ENCODE measurements around the gene MAP3K4.
A peak's percentile ranks its signal among the peaks of the same experiment; 100 is the strongest.

MAP3K4 gene

DNA sequence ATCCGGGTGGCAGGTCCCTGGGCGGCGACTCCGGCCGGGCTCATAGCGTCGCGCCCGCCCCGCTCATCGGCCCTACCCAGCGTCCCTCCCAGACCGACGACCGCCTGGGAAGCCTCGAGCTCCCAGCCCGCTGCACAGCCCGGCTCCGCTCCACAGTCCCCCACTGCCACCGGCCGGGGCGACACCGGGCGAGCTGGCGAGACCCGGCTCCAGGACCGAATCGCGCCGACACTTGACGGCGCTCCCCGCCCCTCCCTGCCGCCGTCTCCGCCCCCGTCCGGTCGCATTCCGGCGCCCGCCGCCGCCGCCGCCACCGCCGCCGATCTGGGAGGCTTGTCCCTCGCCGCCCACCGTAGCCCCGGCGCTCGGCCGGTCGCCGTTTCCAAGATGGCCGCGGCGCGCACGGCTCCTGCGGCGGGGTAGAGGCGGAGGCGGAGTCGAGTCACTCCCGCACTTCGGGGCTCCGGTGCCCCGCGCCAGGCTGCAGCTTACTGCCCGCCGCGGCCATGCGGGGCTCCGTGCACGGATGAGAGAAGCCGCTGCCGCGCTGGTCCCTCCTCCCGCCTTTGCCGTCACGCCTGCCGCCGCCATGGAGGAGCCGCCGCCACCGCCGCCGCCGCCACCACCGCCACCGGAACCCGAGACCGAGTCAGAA lies at the start of gene MAP3K4:
Gene MAP3K4 (plus strand): TSS at position 364 of the 655 bp plus-strand sequence. CDS start 163 bp downstream, at position 527.
- DNase-seq (ENCODE audit: low read depth) = peak; percentile 62

DNA sequence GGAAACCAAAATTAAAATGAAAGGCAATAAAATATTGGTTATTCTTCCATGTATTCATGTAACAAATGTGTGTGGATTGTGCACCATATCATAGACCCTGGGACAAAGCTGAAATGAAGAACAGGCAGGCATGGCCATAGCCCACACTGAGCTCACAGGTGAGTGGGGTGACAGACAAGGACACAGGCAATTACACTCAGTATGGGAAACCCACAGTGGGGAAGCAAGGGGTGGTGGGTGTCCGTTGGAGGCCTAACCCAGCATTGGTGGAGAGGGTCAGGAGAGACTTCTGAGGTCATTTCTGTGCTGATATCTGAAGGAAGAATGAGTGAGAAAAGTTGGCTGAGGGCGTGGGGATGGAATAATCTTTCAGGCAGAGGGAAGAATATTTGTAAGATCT lies 47.6 kb upstream of the MAP3K4 start:
- no peak for DNase-seq (ENCODE audit: low read depth)

DNA sequence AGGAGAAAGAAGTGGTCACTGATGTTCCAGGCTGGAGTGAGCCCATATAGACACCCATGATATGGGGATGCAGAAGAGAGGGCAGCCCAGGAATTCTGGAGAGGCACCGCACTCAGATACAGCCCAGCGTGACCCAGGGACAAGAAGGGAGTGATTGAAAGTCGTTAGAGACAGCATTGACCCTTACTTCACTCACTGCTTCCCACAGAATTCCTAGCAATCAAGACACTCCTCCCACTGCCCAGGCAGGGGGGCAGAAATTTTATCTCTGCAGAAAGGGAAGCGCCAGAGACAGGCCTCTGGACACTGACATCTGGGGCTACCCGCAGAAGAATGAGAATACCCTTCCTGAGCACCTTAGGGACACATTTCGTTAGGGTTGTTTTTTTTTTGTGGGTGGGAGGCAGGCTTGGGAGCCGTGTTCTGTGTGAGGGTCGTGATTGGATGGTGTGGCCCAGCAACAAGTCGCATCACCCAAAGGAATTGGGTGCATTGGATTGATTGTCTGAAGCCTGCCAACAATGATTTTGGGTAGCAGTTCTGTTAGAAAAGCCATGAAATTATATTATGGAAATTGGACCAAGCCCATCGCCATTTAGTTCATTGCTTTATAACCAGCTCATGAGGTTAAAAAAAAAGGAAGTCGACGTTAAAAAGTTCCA lies 45.9 kb upstream of the MAP3K4 start:
- no peak for DNase-seq (ENCODE audit: low read depth)

DNA sequence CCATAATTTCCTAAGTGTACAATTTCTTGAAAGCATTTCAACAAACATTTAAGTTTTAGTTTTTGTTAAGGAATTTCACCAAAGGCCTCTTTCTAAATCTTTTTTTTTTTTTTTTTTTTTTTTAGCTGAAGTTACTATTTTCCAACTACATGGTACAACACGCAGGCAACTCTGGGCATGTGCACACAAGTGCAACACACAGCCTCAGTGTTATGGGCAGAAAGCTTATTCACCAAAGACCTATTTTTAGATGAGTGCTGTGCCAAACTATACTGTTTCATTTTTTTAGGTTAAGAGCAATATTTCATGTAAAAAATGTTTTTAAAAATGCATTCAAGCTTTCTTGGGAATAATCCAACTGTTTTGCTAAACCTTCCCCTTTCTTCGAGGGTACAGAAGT lies 42.0 kb upstream of the MAP3K4 start:
- no peak for DNase-seq (ENCODE audit: low read depth)

DNA sequence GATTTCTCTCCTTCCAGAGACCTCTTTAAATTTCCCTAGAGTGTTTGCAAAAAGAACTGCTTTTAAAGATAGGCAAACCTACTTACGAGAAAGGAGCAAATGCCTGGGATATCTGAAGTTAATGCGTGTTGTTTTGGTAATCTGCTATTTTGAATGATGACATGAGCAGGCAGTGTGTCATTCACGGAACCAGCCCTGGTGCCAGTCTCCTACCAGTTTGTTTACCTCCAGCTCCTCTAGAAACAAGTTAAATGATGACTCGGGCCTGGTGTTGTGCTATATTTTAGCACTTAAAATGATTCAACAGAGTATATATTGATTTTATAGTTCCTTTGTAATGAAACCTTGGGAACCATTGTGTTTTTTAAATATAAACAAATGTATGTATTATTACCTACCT lies 41.1 kb upstream of the MAP3K4 start:
- no peak for DNase-seq (ENCODE audit: low read depth)

DNA sequence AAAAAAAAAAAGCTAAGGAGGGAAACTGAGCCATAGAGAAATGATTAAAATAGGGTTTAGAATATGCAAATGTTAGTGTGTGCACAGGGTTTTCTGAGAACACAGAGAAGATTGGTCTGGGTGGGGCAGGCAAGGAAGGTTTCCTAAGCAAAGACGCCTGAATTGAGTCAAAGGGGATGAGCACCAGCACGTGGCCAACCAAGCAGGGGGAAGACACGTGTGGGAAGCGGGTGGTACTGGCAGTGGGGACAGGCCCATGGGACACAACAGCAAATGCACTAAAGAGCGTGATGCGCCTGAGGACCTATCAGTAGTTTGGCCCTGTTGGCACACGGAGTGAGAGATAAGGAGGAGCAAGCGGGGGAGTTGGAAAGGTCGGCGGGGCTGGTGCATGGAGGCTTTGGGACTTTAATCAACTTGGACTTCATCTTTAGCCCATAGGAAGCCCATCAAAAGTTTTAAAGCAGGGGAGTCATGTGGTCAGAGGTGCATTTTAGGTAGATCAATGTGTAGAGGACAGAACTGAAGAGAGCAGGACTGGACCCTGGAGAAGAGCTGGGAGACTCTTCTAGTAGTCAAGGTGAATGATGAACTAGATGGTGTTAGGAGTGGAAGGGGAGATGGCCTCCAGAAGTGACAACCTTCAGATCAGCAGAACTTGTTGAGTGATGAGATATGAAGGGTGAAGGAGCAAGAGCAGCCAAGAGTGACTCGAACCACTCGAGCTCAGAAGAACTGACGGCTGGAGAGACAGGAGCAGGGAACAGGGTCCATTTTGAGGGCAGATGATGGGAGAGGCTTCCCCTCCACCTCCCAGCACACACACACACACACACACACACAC lies 40.2 kb upstream of the MAP3K4 start:
- DNase-seq (ENCODE audit: low read depth) = no peak

DNA sequence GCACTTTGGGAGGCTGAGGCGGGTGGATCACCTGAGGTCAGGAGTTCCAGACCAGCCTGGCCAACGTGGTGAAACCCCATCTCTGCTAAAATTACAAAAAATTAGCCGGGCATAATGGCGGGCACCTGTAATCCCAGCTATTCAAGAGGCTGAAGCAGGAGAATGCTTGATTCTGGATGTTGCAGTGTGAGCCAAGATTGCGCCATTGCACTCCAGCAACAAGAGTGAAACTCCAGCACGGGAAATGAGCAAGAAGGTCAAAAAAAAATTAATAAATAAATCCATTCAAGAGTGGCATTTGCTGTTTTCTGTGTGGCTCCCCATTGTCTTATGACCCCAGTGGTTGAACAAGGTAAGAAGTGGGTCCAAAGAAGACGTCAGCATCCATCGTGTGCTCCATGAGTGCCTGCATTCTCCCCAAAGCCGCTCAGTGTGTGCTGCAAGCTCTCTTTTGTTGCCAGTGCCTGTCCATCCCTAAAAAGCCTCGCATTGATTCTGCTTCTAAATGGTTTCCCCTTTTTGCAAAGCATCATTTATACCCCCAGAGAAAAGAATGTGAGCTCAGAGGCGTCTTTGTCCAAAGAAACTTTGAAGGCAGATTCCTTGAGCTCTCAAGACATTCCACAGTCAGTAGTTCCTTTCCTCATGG lies 38.8 kb upstream of the MAP3K4 start:
- DNase-seq (ENCODE audit: low read depth) = no peak

GRCh38 chr6:160955508-160956295 lies 35.9 kb upstream of the MAP3K4 start:
- no peak for DNase-seq (ENCODE audit: low read depth)

GRCh38 chr6:160956300-160957035 lies 35.1 kb upstream of the MAP3K4 start:
- DNase-seq (ENCODE audit: low read depth) = no peak

DNA sequence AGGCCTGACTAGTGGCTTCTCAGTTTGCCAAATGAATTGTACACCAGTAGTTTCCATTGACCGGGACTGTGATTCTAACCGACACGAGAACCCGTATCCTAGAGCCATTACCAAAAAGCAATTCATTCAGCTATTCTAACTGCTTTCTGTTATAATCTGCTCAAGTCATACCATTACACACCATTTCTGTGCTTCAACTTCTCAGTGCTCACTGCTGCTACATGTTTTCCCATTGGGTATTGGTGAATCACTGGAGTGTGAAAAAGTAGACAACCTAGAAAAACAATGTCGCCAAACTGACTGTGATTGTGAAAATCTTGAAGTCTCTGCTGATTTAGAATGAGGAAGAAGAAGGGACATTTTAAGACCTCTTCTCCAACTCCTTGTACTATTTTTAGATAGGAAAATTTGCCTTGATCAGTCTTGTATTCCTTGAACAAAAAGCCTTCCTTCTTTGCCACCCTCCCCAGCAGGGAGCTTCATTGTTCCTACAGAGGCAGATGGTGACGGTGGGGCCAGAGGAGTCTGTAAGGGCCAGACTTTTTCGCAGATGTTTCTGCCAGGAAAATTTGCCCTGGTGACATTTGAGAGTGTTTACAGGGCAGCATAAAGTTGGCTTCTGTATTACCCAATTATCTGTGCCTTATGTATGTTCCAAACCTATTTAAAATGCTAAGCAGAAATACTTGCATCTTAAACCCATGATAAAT lies 31.7 kb upstream of the MAP3K4 start:
- DNase-seq (ENCODE audit: low read depth) = no peak

DNA sequence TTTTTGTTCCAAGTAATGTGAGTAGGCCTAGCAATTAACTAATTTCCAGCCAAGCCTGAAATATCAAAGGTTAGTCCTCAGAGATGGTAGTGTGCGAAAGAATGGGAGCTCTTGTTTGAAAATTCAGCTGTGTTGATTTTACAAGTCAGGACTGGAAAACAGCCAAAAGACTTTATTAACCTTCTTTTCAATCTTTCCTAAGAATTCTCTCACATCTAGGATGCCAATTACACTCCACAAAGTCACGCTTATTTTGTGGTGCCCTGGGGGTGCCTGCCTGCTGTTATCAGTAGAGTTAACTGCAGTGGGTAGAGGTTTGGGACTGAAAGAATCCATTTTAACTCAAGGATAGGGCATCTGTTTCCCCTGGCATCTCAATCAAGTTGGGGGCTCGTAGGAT lies 30.7 kb upstream of the MAP3K4 start:
- DNase-seq (ENCODE audit: low read depth) = no peak

- no peak for DNase-seq (ENCODE audit: low read depth)
These were observed 28.5 kb upstream of the MAP3K4 start for GRCh38 chr6:160962835-160963623.

- no peak for DNase-seq (ENCODE audit: low read depth)
These were observed 27.9 kb upstream of the MAP3K4 start for GRCh38 chr6:160963651-160964050.

DNA sequence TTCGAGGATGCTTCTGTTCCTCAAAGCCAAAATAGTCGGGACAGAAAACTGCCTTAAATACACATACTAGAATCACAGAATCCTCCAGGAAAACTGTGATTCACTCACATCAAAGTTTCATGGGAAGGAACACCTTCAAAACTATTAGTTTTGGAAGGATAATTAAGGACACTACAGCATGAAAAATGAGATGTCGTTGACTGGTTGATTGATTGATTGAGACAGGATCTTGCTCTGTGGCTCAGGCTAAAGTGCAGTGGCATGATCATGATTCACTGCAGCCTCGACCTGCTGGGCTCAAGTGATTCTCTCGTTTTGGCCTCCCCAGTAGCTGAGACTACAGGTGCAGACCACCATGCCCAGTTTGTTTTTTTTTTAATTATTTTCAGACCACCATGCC lies 25.7 kb upstream of the MAP3K4 start:
- no peak for DNase-seq (ENCODE audit: low read depth)

DNA sequence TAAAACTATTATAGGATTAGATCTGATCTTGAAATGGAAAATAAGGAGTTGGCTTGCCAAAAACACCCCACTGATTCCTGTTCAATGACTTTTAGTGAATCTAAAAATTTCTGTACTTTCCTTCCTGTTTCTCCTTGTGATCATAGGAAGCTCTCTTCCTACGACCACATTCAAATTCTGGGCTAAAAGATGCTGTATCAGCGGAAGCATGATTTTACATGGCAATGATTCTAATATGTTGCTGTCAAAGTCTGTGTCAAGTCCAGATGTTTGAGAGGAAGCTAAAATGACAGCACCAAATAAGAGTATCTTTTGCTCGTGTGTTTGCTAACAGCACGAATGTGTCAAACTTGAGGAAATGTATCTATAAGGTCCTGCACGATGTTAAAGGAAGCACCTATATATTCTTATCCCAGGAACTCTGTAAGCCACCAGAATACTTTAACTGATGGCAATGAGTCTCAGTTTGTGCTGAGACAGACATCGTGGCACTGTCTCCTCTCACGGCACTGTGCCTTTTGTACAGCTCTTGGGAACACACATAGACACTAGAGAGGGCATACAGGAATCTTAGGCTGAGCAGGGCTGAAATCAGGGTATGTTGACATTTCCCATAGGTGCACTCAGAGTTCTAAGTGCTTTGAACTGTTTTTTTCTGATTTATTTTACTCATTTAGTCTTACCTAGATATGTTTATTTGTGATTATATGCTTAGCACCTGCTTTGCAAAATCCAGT lies 24.9 kb upstream of the MAP3K4 start:
- no peak for DNase-seq (ENCODE audit: low read depth)

DNA sequence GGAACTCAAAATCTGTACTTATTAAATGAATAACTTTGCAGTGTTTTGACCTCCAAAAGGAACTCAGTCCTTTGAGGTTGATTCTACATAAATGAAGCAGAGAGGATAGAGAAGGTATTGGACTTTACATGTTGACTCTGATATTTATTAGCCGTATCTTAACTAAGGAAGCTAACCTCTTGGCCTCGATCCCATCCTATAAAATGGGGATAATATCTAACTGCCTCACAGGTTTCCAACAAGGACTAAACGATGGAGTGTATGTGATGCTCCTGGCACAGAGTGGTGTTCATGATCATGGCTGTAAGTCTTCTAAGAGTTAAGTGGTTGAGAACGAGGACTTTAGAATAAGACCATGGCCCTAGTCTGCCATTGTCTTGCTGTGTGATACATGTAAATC lies 24.2 kb upstream of the MAP3K4 start:
- DNase-seq (ENCODE audit: low read depth) = no peak

DNA sequence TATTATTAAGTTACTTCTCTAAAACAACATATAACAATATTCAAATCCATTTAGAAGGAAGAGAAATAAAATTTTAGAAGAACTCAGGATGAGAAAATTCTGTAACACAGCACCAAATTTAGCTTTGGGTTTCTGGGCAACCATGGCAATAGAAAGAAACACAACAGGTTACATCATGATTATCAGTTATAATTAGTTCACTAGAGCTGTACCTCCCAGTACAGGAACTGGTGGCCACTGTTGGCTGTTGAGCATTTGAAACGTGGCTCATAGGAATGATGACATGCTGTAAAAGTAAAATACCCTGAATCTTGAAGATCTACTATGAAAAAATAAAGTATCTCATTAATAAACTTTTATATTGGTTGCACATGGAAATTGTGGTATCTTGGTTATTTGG lies 23.7 kb upstream of the MAP3K4 start:
- no peak for DNase-seq (ENCODE audit: low read depth)

DNA sequence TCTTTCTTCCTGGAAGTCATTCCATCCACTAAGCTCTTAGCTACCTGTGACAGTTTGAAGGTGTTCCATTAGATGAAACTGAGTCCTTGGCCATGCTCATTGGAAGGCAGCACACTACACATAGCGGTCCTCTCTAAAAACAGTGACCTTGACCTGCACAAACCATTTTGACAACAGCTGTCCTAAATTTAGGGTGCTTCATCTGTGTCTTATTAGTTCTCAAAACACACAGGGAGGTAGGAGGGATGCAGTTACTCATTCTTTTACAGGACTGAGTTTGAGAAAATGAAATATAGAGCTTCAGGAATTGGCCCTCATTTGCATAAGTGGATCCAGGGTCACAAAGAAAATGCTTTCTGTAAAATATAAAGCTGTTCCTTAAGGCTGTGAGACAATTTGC lies 20.4 kb upstream of the MAP3K4 start:
- DNase-seq (ENCODE audit: low read depth) = no peak

- DNase-seq (ENCODE audit: low read depth) = no peak
These were observed 19.5 kb upstream of the MAP3K4 start for GRCh38 chr6:160972111-160972510.

Data from stimulated activated CD8-positive, alpha-beta memory T cell treated with anti-CD3 and anti-CD28 coated beads, Interleukin-15, amount 100 ng/mL, for 1 hour (primary cell).